Measurements from ENCODE around the gene BRAF. TPM values are rescaled to one million over a fixed set of nuclear protein-coding genes. Genes with fewer than 3 reads are reported as not detected.
"Not testable (repeated sequence)": the region's sequence is repeated elsewhere in the genome, so short reads cannot be mapped to it uniquely, and the experiment has no call there.

BRAF gene
- total RNA-seq, 1 donor from 2014 or later = 25.0 TPM

DNA sequence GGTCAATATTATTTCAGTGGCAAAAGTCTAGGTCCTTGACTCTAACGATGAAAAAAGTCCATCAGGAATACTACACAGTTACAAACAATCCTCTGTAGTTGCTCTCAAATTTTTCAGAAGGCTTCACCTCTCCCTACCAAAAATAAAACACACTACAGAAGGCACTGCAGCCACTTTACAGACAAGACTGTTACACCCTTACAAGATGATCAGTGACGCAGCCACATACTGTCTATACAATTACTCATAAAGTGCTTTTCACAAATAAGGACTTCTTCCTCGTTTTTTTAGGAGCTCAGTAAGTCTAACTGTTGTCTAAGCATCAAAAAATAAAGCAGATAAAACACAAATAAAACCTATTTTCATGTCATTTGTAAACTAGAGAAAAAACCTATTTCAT lies 201.2 kb downstream of the BRAF start:
- intact Hi-C loops (cut with micrococcal nuclease) = no loop called here

DNA sequence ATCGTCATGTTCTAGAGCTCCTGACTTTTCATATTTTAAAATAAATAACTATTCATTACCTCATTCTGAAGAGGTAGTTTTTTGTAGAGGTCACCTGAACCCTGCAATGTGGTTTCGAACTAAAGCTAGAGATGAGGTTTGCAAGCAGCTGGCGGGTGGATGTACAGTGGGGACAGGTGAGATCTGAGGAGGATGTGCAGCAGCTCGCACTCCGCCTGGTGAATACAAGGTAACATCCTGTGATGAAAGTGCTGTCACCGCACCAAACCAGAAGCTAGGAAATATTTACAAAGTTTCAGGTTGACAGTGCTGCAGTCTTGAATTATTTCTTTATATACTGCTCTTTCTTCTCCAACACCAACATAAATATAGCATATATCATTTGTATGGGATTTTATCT lies 201.7 kb downstream of the BRAF start:
- intact Hi-C loops (cut with micrococcal nuclease) = no loop called here

DNA sequence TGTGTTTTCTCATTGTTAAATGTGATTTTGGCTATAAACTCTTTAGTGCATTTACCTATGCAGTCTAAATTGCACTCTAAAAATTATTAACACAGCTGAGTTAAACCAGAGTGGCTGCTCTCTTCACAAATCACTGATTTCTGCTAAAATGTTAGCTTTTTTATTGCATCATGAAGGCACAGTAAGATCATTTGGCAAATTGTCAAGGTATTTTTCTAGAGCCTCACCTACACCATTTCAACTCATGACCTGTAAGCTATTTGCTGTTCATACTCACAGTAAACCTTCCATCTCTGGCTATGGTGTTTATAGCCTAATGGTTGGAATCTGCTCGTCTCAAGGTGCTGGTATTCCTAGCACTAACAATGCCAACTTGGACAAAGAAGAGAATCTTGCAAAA lies 202.5 kb downstream of the BRAF start:
- intact Hi-C loops (cut with micrococcal nuclease) = no loop called here

DNA sequence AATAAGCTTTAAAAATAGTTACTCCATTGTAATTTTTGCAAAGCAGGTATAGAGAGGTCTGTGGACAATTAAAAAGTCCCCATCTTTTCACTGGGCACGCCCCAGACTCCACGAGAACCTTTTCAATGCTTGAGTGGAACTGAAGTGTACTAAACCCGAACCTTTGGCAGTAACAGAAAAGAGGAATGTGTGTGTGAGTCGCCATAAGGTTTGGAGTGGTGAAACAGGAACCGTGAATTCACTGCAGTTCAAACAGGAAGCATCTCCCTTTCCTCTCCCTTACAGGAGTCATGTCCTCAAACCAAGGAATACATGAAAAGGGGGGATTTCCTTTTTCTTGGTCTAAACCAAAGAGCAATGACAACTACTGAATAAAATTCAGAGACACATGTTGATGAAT lies 205.0 kb downstream of the BRAF start:
- intact Hi-C loops (cut with micrococcal nuclease) = no loop called here

DNA sequence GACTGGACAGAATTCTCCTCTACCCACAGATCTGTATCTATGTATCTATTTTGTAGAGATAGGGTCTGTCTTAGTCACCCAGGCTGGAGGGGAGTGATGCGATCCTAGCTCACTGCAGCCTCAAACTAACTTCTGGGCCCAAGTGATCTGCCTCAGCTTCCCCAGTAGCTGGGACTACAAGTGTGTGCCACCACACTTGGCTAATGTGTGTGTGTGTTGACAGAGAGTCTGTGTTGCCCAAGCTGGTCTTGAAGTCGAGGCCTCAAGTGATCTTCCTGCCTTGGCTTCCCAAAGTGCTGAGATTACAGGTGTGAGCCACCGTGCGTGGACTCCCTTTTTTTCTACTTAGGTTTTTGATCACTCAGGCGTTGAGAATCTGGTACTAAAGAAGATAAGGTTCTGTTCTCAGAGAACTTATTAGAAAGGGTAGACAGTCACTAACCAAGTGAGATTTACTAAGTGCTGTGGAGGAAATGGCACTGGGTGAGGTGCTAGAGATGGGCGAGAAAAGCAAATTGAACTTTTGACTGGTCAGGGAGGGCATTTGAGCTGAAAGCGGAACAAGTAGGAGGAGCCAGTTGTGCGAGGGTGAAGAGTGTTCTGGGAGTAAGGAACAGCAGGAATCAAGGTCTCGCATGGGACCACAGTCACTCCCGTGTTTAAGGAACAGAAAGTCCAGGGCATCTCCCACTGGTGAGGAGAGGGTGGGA lies 210.2 kb downstream of the BRAF start:
- intact Hi-C loops (cut with micrococcal nuclease) = no loop called here

DNA sequence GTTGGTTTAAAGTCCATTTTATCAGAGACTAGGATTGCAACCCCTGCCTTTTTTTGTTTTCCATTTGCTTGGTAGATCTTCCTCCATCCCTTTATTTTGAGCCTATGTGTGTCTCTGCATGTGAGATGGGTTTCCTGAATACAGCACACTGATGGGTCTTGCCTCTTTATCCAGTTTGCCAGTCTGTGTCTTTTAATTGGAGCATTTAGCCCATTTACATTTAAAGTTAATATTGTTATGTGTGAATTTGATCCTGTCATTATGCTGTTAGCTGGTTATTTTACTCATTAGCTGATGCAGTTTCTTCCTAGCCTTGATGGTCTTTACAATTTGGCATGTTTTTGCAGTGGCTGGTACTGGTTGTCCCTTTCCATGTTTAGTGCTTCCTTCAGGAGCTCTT lies 212.3 kb downstream of the BRAF start:
- intact Hi-C loops (cut with micrococcal nuclease) = not testable (repeated sequence)

DNA sequence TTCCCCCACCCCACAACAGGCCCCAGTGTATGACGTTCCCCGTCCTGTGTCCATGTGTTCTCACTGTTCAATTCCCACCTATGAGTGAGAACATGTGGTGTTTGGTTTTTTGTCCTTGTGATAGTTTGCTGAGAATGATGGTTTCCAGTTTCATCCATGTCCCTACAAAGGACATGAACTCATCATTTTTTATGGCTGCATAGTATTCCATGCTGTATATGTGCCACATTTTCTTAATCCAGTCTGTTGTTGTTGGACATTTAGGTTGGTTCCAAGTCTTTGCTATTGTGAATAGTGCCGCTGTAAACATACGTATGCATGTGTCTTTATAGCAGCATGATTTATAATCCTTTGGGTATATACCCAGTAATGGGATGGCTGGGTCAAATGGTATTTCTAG lies 216.0 kb downstream of the BRAF start:
- intact Hi-C loops (cut with micrococcal nuclease) = not testable (repeated sequence)

DNA sequence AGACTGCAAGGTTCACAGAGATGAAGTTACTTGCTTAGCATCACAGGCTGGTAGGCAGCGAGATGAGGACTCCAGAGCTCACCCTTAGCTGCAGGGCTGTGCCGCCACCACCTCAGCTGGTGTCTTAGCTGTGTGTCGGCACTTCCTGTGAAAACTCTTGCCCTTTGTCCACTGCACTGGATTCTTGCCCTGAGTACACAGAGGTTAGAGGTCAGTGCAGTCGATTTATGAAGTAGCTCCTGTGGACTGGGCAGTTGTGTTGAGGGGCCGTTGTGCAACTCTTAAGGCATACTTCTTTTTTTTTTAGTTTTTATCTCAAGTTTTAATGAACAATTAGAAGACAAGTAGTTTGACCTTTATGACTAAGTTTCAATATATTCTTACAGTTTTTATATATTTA lies 217.6 kb downstream of the BRAF start:
- intact Hi-C loops (cut with micrococcal nuclease) = no loop called here

DNA sequence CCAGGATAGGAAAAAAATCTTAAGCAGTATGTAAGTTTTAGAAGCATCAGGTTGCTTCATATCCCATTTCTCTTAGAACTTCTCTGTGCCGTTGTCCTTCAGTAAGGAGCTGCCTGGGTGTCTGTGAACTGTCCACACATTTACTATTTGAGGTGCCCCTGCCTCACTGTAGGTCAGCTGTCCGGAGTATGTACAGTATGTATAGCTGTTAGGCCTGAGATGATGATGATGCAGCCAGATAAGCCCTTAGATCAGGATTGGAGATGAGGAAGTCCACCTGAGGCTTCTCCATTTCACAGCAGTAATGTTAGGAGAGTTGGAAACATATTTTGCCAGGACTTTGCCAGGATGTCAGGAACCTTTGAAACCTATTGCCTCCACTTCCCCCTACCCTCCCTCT lies 220.5 kb downstream of the BRAF start:
- intact Hi-C loops (cut with micrococcal nuclease) = no loop called here

DNA sequence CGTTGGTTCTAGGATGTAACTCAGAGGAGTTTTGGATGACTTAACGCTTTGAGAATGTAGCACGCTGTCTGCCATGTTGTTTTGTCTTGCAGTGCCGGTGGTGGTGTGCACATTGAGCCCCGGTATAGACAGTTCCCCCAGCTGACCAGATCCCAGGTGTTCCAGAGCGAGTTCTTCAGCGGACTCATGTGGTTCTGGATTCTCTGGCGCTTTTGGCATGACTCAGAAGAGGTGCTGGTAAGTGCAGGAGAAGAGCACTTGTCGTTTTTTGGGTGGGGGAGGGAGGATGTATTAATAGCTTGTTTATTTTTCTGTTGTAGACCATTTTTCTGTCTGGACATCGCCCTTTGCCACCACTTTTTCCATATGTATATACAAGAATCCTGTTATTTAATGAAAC lies 222.0 kb downstream of the BRAF start:
- intact Hi-C loops (cut with micrococcal nuclease) = no loop called here

DNA sequence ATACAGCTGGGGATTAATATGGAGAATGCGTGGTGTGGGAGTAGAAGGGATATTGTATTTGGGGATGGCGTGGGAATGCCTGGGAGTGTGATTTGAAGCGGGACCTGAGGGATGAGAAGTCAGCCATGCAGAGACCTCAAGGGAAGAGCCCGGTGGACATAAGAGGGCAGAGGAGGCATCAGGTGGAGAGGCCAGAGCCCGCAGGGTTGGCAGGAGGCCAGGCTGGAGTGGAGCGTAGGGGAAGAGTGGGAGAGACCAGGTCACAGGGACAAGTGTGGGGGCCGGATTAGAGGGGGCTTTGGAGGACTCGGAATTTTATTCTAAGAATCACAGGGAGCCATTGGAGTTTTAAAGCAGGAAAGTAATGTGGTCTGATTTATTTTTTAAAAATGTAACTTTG lies 226.3 kb downstream of the BRAF start:
- intact Hi-C loops (cut with micrococcal nuclease) = loop anchor here (5.0 to 10.0 kb wide), 3 partner anchors 296 to 1341 kb away; partner anchors contain the start of genes LUC7L2, RAB19 and SSBP1

DNA sequence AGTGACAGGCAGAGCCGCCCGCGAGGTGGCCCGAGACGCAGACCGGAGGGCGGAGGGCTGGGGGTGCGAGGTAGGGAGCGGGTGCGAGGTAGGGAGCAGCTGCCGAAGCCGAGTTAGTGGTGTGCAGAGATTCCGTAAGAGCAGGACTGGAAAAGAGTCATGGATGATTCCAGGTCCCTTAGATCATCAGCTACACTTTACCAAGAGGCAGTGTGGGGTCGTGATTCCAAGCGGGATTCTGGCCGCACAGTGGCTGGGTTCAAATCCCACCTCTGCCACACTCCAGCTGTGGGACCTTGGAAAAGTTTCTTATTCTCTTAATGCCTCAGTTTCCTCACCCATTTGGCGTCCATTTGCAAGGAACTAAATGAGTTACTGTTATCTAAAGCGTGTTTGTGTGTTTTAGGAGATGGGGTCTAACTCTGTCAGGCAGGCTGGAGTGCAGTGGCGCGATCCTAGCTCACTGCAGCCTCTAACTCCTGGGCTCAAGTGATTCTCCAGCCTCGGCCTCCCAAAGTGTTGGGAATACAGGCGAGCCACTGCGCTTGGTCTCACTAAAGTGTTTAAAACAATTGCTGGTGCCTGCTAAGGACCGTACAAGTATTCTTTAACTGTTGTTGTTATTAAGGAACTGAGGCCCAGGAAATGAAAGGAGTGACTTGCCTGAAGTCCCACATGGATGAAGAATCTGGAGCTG lies 227.1 kb downstream of the BRAF start:
- intact Hi-C loops (cut with micrococcal nuclease) = loop anchor here (2.0 to 10.0 kb wide), 4 partner anchors 219 to 1340 kb away; partner anchors contain the start of genes LUC7L2, MKRN1, RAB19 and SSBP1

DNA sequence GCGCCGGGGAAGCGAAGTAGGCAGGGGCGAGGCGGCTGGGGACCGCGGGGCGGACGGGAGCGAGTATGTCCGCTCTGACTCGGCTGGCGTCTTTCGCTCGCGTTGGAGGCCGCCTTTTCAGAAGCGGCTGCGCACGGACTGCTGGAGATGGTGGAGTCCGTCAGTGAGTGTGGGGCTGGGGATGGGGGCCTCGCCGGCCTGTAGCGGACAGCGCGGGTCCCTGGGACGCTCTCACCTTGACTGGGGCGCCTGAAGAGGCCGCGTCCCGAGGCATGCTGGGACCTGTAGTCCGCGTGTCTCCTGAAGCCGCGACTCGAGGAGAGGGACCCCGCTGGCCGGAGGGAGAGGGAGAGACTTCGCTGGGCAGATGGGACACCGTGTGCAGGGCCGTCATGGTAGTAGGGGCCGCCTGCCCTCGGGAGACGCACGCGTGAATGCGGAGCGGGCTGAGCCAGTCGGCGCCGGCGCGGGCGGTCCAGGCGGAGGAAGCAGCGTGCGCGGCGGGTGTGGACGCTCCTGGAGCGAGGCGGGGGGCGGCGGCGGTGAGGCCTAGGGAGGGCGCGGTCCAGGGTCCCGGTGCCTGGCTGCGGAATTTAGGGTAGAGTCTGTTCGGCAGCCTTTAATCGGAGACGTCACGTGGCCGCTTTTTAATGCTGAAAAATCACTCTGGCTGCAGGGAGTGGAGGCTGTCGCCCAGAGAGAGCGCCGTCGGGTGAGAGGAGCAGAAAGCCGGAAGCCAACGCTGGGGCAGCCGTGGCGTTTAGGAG lies 227.9 kb downstream of the BRAF start, which contains the start of gene NDUFB2:
Gene NDUFB2, plus strand, starts transcription at position 29 of the 767 bp plus-strand sequence. Its CDS starts 37 bp downstream, at position 66.
- intact Hi-C loops (cut with micrococcal nuclease) = loop anchor here (1.0 to 10.0 kb wide), 7 partner anchors 24 to 1340 kb away; partner anchors contain the start of genes LUC7L2, MKRN1, RAB19 and SSBP1

DNA sequence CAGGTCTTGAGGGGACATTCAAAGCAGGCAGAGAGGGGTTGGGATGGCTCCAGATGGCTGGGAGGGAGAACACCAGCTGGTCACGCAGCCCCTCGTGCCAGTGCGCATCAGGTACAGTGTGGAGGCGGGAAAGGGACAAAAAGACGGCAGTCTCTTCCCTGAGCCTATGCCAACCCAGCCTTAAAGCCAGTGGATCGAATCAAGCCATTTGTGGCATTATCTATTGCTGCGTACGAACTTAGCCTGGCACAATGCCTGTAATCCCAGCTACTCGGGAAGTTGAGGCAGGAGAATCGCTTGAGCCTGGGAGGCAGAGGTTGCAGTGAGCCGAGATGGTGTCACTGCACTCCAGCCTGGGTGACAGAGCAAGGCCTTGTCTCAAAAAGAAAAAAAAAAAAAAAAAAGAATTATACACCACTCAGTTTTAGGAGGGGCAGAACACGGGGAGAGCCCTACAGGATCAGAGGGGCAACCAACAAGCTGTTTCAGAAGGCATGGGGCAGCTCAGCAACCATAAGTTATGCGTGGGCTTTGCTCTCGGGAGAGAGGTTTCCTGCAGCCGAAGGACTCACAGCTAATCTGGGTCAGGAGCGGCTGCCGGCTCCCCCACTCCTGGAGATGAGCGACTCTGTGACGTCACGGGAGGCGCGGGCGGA lies 228.6 kb downstream of the BRAF start:
- intact Hi-C loops (cut with micrococcal nuclease) = loop anchor here (1.0 to 10.0 kb wide), 7 partner anchors 23 to 1339 kb away; partner anchors contain the start of genes LUC7L2, MKRN1, RAB19 and SSBP1

DNA sequence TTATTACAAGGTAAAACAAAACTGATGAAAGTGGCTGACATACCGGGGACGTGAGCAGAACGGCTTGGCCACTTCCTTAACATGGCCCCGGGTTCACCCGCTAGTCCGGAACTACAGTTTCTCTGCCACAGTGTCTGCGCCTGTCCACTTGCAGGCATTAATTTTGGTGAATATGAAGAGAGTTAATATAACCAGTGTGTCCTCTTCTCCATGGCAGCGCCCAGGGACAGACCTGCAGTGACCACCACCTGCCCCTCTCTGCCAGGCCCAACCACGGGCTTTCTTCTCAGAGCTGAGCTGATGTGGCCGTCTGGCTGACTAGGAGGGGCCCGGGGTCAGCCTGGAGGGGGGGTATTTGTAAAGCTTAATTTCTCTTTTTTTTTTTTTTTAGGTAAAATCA lies 229.3 kb downstream of the BRAF start:
- intact Hi-C loops (cut with micrococcal nuclease) = loop anchor here (5.0 to 10.0 kb wide), 3 partner anchors 293 to 1338 kb away; partner anchors contain the start of genes LUC7L2, RAB19 and SSBP1

DNA sequence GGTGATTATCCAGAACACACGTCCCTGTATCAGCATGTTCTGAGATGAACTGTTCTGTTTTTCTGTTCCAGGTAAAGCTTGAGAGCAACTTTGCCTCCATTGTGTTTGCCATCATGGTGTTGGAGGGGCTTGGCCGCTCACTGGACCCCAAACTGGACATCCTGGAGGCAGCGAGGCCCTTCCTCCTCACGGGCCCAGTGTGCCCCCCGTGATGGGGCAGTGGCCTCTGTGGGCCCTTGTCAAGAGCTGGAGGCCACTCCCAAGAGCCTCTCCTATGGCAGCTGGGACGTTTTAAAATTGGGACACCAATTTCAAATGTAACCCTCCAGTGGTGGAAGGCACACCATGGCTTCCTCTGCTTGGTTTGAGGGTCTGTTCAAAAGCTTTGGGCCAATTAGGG lies 230.1 kb downstream of the BRAF start:
- intact Hi-C loops (cut with micrococcal nuclease) = loop anchor here (10.0 kb wide), 1 partner anchor 1040 kb away; the partner anchor contains the start of gene SSBP1

DNA sequence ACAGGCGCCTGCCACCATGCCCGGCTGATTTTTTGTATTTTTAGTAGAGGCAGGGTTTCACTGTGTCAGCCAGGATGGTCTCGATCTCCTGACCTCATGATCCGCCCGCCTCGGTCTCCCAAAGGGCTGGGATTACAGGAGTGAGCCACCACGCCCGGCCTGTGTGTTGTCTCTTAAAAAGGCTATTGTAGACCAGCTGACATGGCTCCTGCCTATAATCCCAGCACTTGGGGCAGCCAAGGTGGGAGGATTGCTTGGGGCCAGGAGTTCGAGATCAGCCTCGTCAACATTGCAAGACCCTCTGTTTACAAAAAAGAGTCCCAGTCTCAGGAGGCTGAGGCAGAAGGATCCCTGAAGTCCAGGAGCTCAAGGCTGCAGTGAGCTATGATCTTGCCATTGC lies 230.9 kb downstream of the BRAF start:
- intact Hi-C loops (cut with micrococcal nuclease) = loop anchor here (10.0 kb wide), 1 partner anchor 1041 kb away; the partner anchor contains the start of gene SSBP1

DNA sequence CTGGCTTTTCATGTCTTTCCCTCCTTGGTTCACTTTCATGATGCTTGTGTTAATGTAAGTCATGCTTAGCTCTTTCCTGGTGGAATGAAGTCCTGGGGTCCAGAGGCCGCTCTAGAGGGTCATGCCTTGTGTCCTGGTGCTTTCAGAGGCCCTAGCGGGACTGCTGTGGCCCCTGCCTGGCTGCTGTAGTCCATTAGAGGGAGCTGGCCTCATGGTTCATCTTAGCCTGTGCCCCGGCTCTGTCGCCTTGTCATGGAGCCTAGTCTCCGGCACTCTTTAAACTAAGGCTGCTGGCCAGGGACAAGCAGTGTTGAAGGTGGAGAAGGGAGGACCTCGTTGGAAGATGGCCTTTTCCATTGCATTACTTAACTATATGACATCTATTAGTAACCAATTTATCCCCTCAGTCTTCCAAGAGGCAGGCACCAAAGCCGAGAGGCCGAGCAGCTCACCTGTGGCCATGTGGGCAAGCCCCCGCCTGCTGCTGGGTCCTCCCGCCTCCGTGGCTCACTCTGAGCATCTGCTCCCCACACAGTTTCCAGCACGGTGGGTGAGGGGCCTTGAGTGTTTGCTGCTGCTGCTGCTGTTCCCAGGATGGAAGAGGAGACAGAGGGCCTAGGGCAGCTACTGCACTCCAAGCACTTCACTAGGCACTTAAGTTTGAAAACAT lies 233.2 kb downstream of the BRAF start:
- intact Hi-C loops (cut with micrococcal nuclease) = loop anchor here (10.0 kb wide), 1 partner anchor 1043 kb away; the partner anchor contains the start of gene SSBP1

DNA sequence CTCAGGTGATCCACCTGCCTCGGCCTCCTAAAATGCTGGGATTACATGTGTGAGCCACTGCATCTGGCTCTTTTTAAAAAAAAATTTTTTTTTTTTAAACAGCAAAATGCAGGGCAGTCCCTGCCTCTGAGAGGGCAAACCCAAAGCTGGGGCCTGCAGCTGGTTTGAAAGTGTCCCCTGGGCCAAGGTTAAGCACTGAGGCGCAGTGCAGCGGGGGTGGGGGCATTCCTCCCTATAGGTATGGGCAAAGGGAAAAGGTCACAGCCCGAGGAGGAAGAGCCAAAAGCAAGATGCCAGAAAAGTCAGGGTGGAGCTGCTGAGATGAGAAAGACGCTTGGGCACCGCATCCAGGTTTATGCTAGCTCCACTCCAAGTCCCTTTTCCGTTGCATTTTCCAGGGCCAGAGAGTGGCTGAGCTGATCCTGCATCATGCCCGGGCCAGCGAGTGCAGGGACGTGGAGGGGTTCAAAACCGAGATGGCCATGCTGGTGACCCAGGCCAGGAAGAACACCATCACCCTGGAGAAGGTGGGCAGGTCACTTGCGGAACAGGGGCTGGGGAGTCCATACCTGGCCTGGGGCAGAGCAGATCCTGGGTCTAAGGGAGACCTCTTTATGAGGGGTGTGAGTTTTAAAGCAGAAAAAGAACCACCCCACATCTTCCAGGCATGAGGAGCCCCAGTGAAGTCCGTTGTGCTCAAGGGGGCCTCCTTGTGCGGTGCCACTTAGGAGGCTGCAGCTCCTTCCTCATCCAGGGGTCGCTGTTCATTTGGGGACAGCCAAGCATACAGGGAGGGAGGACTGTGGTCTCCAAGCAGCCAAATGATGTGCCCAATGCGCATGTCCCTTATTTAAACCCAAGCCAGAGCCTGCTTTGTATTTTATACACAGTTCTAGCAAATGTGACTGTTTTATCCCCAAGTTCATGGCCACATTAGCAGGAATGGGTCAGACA lies 235.3 kb downstream of the BRAF start:
- intact Hi-C loops (cut with micrococcal nuclease) = loop anchor here (10.0 kb wide), 1 partner anchor 1045 kb away; the partner anchor contains the start of gene SSBP1

Data from T-helper 2 cell treated with Interferon-gamma antibody and Interleukin-4, amounts not matched to agents 100 ng/mL and 5 ng/mL, for 36 hours (primary cell).